Natural killer cell treated with Interleukin-12 subunit alpha and Interleukin-12 subunit beta and Interleukin-15 and Interleukin-18, amount 100 ng/mL, for 72 hours (primary cell): Measurements from ENCODE around the gene RMRP. TPM values are rescaled to one million over a fixed set of nuclear protein-coding genes. Genes with fewer than 3 reads are reported as not detected.

Experiments used
- ATAC-seq, 2 donors: fragments of 150-1000 bp; cut with Tn5 transposase in 1 of 2; sonication (Bioruptor Pico), chemical (Tn5 transposase) in 1 of 2; 2 replicates each; pipeline ENCODE4 v1.10.0; 2021
- DNase-seq: peaks from one replicate; pipeline ENCODE4 v3.0.0; 2022; ENCODE audit warnings: low spot score
- H3K27ac Mint-ChIP-seq, 2 donors: 1 replicate in 1 of 2; 2 replicates in 1 of 2; pipeline ENCODE4 v1.8.0; 2022; ENCODE audit warnings: mixed read lengths in 2 of 2, mild to moderate bottlenecking in 1 of 2, moderate library complexity in 1 of 2
- H3K27me3 Mint-ChIP-seq, 2 donors: 1 replicate in 1 of 2; 2 replicates in 1 of 2; pipeline ENCODE4 v1.8.0; 2022; ENCODE audit warnings: mixed read lengths in 2 of 2
- H3K36me3 Mint-ChIP-seq: one replicate; pipeline ENCODE4 v1.8.0; 2022; ENCODE audit warnings: mixed read lengths
- H3K4me1 Mint-ChIP-seq, 2 donors: 1 replicate in 1 of 2; 2 replicates in 1 of 2; pipeline ENCODE4 v1.8.0; 2022; ENCODE audit warnings: low read depth in 2 of 2, mixed read lengths in 2 of 2, mild to moderate bottlenecking in 1 of 2
- H3K4me3 Mint-ChIP-seq: one replicate; pipeline ENCODE4 v1.8.0; 2022; ENCODE audit warnings: mixed read lengths
- H3K9me3 Mint-ChIP-seq: 2 replicates; pipeline ENCODE4 v1.8.0; 2022; ENCODE audit warnings: mixed read lengths
- total RNA-seq, 2 donors: library from RNA; stranded (reverse); gene quantifications; one replicate each; pipeline ENCODE4 v1.2.3, GENCODE V29; 2022

Gene RMRP
- total RNA-seq, 2 donors from 2014 or later = 3,856 to 4,437 TPM

GRCh38 chr9:35682051-35682450 lies 24.2 kb upstream of the RMRP start:
- H3K4me1 Mint-ChIP-seq = peaks cover 2 to 3% of the 10 kb centered on the region in 2 donors
- ATAC-seq = no peak
- no peaks in the 10 kb centered on the region for H3K36me3 Mint-ChIP-seq
- H3K27ac Mint-ChIP-seq = no peak overlapping the region
- H3K4me3 Mint-ChIP-seq = no peak overlapping the region
- DNase-seq = no peak
- H3K27me3 Mint-ChIP-seq = no peaks in the 10 kb centered on the region
- no peaks in the 10 kb centered on the region for H3K9me3 Mint-ChIP-seq

GRCh38 chr9:35681341-35682002 lies 23.7 kb upstream of the RMRP start:
- peaks cover 3 to 4% of the 10 kb centered on the region in 2 donors for H3K4me1 Mint-ChIP-seq
- no peak for DNase-seq
- ATAC-seq = no peak
- no peaks in the 10 kb centered on the region for H3K27me3 Mint-ChIP-seq
- H3K4me3 Mint-ChIP-seq = no peak overlapping the region
- no peaks in the 10 kb centered on the region for H3K36me3 Mint-ChIP-seq
- no peaks in the 10 kb centered on the region for H3K9me3 Mint-ChIP-seq
- no peak overlapping the region for H3K27ac Mint-ChIP-seq

- Mint-ChIP-seq H3K4me1 (peaks cover 7 to 8% of the 10 kb centered on the region in 2 donors), H3K36me3 (no peaks in the 10 kb centered on the region), H3K9me3 (no peaks in the 10 kb centered on the region), H3K27ac (no peak overlapping the region), H3K27me3 (no peaks in the 10 kb centered on the region), H3K4me3 (no peak overlapping the region)
- no peak for DNase-seq
- ATAC-seq = no peak
These were observed 22.7 kb upstream of the RMRP start for GRCh38 chr9:35680331-35681105.

GRCh38 chr9:35679766-35680330 lies 22.0 kb upstream of the RMRP start:
- Mint-ChIP-seq H3K27me3 (peaks cover 0 to 2% of the 10 kb centered on the region in 2 donors), H3K9me3 (no peaks in the 10 kb centered on the region), H3K27ac (no peak overlapping the region), H3K4me1 (peaks cover 7 to 8% of the 10 kb centered on the region in 2 donors), H3K36me3 (no peaks in the 10 kb centered on the region), H3K4me3 (no peak overlapping the region)
- ATAC-seq (no peak), DNase-seq (no peak)

- H3K27ac Mint-ChIP-seq = no peak overlapping the region
- H3K36me3 Mint-ChIP-seq = no peaks in the 10 kb centered on the region
- H3K4me3 Mint-ChIP-seq = no peak overlapping the region
- peaks cover 14% of the 10 kb centered on the region in 2 donors for H3K4me1 Mint-ChIP-seq
- no peaks in the 10 kb centered on the region for H3K9me3 Mint-ChIP-seq
- no peak for DNase-seq
- peaks cover 7 to 9% of the 10 kb centered on the region in 2 donors for H3K27me3 Mint-ChIP-seq
- ATAC-seq = no peak
These were observed 21.3 kb upstream of the RMRP start for GRCh38 chr9:35679091-35679490.

- DNase-seq = peak; percentile 64
- H3K27ac Mint-ChIP-seq = peak overlapping the region in 1 of 2 donors; percentile 50
These were observed 18.0 kb upstream of the RMRP start for GRCh38 chr9:35675732-35676392.

GRCh38 chr9:35675204-35675603 lies 17.4 kb upstream of the RMRP start:
- Mint-ChIP-seq H3K9me3 (no peaks in the 10 kb centered on the region), H3K27ac (no peak overlapping the region), H3K4me1 (peaks cover 11 to 12% of the 10 kb centered on the region in 2 donors), H3K4me3 (peak overlapping the region; percentile 15), H3K36me3 (no peaks in the 10 kb centered on the region), H3K27me3 (peaks cover 8 to 10% of the 10 kb centered on the region in 2 donors)
- no peak for DNase-seq
- ATAC-seq = no peak

More at GRCh38 chr9:35675732-35676392, 18.0 kb upstream of the RMRP start:
- Mint-ChIP-seq H3K27me3 (peaks cover 8 to 10% of the 10 kb centered on the region in 2 donors), H3K9me3 (no peaks in the 10 kb centered on the region), H3K36me3 (no peaks in the 10 kb centered on the region), H3K4me3 (peak overlapping the region; percentile 58), H3K4me1 (peaks cover 11 to 12% of the 10 kb centered on the region in 2 donors)
- peak; percentile 57 to 83 for ATAC-seq

- H3K27ac Mint-ChIP-seq = peak overlapping the region in 1 of 2 donors; percentile 8
- H3K9me3 Mint-ChIP-seq = no peaks in the 10 kb centered on the region
- peaks cover 8 to 10% of the 10 kb centered on the region in 2 donors for H3K27me3 Mint-ChIP-seq
- DNase-seq = no peak
- H3K4me1 Mint-ChIP-seq = peaks cover 11 to 12% of the 10 kb centered on the region in 2 donors
- no peaks in the 10 kb centered on the region for H3K36me3 Mint-ChIP-seq
- peak overlapping the region; percentile 38 for H3K4me3 Mint-ChIP-seq
- no peak for ATAC-seq
These were observed 16.2 kb upstream of the RMRP start for GRCh38 chr9:35674025-35674361.

GRCh38 chr9:35673132-35674024 lies 15.6 kb upstream of the RMRP start, which contains the start of gene CA9:
Gene CA9, plus strand, starts transcription at chr9:35673928. Its CDS starts 32 bp downstream, at chr9:35673960.
- Mint-ChIP-seq H3K36me3 (no peaks in the 10 kb centered on the region), H3K9me3 (no peaks in the 10 kb centered on the region), H3K4me1 (peaks cover 11 to 12% of the 10 kb centered on the region in 2 donors), H3K27me3 (peaks cover 8 to 10% of the 10 kb centered on the region in 2 donors), H3K27ac (peak within 1 kb of the TSS in 1 of 2 donors; percentile 8), H3K4me3 (peak within 1 kb of the TSS; percentile 38)
- DNase-seq (no peak), ATAC-seq (no peak)

GRCh38 chr9:35669331-35670145 lies 11.7 kb upstream of the RMRP start:
- H3K27ac Mint-ChIP-seq = no peak overlapping the region
- no peaks in the 10 kb centered on the region for H3K9me3 Mint-ChIP-seq
- DNase-seq = no peak
- no peak for ATAC-seq
- H3K4me1 Mint-ChIP-seq = peaks cover 16 to 17% of the 10 kb centered on the region in 2 donors
- no peak overlapping the region for H3K4me3 Mint-ChIP-seq
- H3K27me3 Mint-ChIP-seq = peaks cover 6% of the 10 kb centered on the region in 2 donors
- H3K36me3 Mint-ChIP-seq = no peaks in the 10 kb centered on the region

GRCh38 chr9:35667939-35668338 lies 10.1 kb upstream of the RMRP start:
- Mint-ChIP-seq H3K9me3 (no peaks in the 10 kb centered on the region), H3K4me1 (peaks cover 18 to 23% of the 10 kb centered on the region in 2 donors), H3K27ac (no peak overlapping the region), H3K36me3 (no peaks in the 10 kb centered on the region), H3K4me3 (no peak overlapping the region), H3K27me3 (no peaks in the 10 kb centered on the region)
- DNase-seq (no peak), ATAC-seq (no peak)

GRCh38 chr9:35666549-35666948 lies 8.7 kb upstream of the RMRP start:
- Mint-ChIP-seq H3K4me3 (no peak overlapping the region), H3K36me3 (no peaks in the 10 kb centered on the region), H3K9me3 (no peaks in the 10 kb centered on the region), H3K4me1 (peaks cover 32 to 37% of the 10 kb centered on the region in 2 donors), H3K27ac (no peak overlapping the region), H3K27me3 (no peaks in the 10 kb centered on the region)
- ATAC-seq (no peak), DNase-seq (no peak)
